GM21529 (cell line): ENCODE results near the gene FER.

Source experiments
- ATAC-seq: cut with Tn5 transposase; IDR thresholded peaks from one replicate; pipeline ENCODE4 v1.9.1; 2021; ENCODE audit not compliant: unreplicated experiment

FER gene

DNA sequence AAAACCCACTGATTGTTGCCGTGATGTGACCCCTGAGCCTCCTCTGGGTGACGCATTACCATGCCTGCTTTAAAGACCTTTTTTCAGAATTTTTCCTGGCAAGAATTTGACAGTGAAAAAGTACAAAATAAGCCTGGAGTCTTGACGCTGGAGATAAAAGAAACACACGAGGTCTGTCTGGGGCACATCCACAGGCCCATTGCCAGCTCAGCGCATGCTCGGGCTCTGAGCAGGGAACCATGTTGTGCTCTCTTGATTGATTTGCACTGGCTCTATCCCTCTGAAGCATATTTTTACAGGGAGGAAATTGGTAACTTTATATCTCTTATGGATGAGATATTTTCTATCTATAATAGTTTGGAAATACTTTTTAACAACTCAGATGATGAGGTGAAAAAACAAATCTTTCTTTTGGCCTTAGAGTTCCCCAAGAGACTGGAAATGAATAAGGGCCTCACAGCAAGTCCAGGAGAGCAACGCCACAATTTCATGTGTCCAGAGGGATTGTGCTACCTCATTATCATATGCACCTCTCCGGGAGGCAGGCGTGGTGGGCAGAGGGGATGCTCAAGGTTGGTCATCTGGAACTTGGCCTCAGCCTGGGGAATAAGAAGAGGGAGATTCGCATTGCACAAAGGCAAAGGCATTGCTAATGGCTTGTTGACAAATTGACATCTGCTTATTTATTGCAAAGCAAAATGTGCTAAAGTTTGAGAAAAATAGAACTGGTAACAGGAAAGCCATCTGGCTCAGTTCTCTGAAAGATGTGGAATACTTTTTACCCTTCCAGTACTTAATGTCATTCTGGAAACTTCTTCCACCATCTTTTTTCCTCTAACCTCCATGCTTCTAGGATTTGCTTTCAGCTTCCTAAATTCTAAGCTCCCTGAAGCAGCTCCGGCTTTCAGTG is 478.3 kb downstream of the FER start:
- ATAC-seq, result no peak

DNA sequence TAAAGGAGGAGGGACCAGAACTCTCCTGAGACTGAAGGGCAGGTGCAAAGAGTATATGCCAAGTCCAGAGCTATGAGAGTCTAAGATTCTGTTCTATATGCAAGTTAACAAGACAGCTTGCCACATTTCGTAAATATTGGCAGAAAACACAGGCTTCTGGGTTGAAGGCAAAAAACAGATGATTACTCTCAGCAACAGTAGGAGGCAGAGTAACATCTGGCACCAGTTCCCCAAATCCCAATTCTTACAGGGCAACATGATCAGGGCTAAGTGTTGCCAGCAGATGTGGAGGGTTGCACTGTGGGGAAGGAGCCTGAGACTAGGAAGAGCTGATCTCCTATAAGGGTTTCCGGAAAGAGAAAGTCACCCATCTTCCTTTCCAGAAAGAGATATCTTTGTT is 482.7 kb downstream of the FER start:
- no peak for ATAC-seq

DNA sequence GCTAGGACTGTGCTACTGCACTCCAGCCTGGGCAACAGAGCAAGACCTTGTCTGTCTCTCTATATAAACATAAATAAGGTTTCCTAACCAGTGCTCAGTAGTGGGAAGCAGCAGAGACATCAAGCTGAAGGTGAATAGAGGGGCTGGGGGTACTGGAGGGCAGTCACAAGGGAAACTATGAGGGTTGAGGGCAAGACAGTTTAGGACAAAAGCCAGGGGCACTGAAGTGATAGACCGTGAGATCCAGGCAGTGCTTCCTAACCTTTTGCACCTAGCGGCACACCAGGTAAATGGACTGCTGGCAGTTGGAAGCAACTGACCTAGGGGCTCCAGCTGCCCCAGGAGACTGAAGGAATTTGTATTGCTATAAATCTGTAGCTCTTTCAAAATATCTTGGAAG is 483.6 kb downstream of the FER start:
- no peak for ATAC-seq

DNA sequence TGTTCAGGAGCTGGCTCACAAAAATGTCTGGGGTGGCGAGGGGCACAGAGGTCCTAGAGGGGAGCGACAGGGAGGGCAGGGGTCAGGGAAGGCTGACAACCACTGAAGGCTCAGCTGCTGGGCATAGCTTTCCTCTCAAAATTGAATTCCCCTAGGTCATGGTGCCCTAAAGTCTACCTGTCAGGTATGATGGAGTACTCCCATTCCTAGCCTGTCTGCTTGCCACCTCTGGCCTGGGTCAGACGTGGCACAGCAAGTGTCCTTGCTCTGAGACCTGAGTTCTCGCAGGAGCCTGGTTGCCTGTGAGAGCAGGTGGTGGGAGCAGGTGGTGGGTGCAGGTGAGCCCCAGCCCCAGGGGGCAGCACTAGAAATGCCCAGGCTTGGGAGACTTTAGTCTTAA is 486.7 kb downstream of the FER start:
- ATAC-seq, result no peak

DNA sequence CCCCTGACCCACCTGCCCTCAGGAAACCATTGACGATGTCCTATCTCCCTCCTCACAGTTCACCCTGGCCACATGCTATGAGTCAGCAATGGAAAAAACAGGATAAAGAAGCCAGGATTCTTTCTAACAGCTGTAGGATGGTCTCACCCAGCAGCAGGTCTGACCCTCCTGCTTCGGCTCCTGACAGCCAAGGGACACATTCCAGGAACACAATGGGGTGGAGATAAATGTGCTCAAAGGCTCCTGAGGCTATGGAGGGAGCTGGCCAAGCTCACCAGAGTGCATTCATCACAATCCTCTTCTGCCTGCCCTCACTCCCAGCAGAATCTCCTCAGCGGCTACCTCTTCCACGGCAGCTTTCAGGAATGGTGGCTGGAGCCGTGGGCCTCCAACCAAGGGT is 491.8 kb downstream of the FER start:
- ATAC-seq, result no peak

DNA sequence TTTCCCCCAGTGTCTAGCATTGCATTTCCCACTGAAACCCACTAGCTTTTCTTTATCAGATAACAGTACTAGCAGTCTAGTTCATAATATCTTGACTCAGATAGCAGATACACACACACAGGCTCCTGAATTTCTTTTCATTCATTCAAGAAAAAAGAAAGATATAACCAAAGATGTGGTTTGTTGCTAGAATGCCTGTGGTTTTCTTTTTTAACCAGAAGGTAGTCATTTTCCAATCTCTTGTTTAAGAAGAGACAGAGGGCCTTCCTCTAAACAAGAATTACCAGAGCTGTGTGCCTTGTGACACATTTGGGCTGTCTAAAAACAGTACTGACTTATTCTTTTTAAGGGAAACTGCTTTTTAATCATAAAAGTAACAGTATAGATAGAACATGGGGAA is 494.8 kb downstream of the FER start:
- no peak for ATAC-seq

DNA sequence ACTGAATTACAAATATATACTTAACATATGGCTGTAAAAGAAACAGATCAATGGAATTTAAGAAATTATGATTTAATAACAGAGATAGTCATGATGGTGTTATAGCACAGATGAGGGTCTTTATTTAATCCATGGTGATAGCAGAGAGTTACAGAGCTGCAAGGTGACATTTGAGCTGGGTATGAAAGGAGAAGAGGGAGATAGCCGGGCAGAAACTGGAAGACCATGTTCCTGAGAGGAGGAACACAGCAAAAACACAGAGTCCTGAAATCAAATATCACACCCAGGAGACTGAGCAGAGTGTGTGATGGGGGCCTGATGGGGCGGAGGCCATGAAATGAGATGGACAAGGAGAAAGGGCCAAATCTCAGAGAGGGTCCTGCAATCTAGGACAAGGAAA is 498.7 kb downstream of the FER start:
- ATAC-seq, result no peak
